Thoracic aorta (tissue), 2 donors: ENCODE results near the gene PRKAG3. TPM values are rescaled to one million over a fixed set of nuclear protein-coding genes. Genes with fewer than 3 reads are reported as not detected.
A peak's percentile ranks its signal among the peaks of the same experiment; 100 is the strongest.

Experiments
- ATAC-seq: fragments of 150-250 bp; one replicate; pipeline ENCODE4 v1.8.0; 2017; ENCODE audit warnings: low read depth; ENCODE audit not compliant: insufficient number of reproducible peaks, low FRiP score
- DNase-seq: peaks from one replicate; pipeline ENCODE4 v3.0.0-alpha.2; 2020; ENCODE audit warnings: low spot score
- H3K27ac ChIP-seq, 2 donors: fragments of 200-600 bp; sonication (generic); 1 replicate in 1 of 2; 2 replicates in 1 of 2; pipeline ENCODE4 v1.5.1; 2016; ENCODE audit warnings: mild to moderate bottlenecking in 2 of 2, moderate library complexity in 2 of 2
- H3K27me3 ChIP-seq: fragments of 200-600 bp; sonication (generic); replicated peaks from 2 replicates; pipeline ENCODE4 v1.6.0; 2016; ENCODE audit warnings: mild to moderate bottlenecking; ENCODE audit not compliant: insufficient read depth
- H3K36me3 ChIP-seq: fragments of 200-600 bp; sonication (generic); one replicate; pipeline ENCODE4 v1.5.1; 2016
- H3K4me1 ChIP-seq, 2 donors: fragments of 200-600 bp; sonication (generic); 1 replicate in 1 of 2; 2 replicates in 1 of 2; pipeline versions ENCODE4 v1.5.1 to v1.6.0; 2016; ENCODE audit warnings: low read depth in 2 of 2, mild to moderate bottlenecking in 1 of 2; ENCODE audit not compliant: control insufficient read depth in 1 of 2
- H3K4me3 ChIP-seq: fragments of 200-600 bp; sonication (generic); 2 replicates; pipeline ENCODE4 v1.5.1; 2016; ENCODE audit warnings: mild to moderate bottlenecking
- H3K9me3 ChIP-seq: fragments of 200-600 bp; sonication (generic); 2 replicates; pipeline ENCODE4 v1.5.1; 2016
- total RNA-seq, 2 donors: library from RNA; depleted of rRNA; stranded (reverse); fragments of >200 nt; gene quantifications; one replicate each; pipeline versions ENCODE4 v1.1.0 to v1.2.3, GENCODE V29; 2016
- TF ChIP-seq, protein P1 (sequence below): fragments of 200-600 bp; sonication (generic); IDR thresholded peaks from one replicate; pipeline ENCODE4 v1.5.1; 2019; ENCODE audit warnings: antibody characterized with exemption

Gene PRKAG3
- total RNA-seq, 2 donors from 2014 or later, result 0.28 TPM; not detected in 1

GRCh38 chr2:218824004-218824403 is 7.6 kb downstream of the PRKAG3 start:
- Histone ChIP-seq H3K4me3 (no peak overlapping the region), H3K36me3 (peaks cover 7% of the 10 kb centered on the region), H3K27ac (no peak overlapping the region), H3K9me3 (no peaks in the 10 kb centered on the region), H3K4me1 (no peaks in the 10 kb centered on the region), H3K27me3 (no peaks in the 10 kb centered on the region)
- DNase-seq, result no peak
- no peak for ATAC-seq
- TF ChIP-seq, protein P1, sequence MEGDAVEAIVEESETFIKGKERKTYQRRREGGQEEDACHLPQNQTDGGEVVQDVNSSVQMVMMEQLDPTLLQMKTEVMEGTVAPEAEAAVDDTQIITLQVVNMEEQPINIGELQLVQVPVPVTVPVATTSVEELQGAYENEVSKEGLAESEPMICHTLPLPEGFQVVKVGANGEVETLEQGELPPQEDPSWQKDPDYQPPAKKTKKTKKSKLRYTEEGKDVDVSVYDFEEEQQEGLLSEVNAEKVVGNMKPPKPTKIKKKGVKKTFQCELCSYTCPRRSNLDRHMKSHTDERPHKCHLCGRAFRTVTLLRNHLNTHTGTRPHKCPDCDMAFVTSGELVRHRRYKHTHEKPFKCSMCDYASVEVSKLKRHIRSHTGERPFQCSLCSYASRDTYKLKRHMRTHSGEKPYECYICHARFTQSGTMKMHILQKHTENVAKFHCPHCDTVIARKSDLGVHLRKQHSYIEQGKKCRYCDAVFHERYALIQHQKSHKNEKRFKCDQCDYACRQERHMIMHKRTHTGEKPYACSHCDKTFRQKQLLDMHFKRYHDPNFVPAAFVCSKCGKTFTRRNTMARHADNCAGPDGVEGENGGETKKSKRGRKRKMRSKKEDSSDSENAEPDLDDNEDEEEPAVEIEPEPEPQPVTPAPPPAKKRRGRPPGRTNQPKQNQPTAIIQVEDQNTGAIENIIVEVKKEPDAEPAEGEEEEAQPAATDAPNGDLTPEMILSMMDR, result no peak

GRCh38 chr2:218823196-218823855 is 8.3 kb downstream of the PRKAG3 start:
- ATAC-seq, result no peak
- no peak for DNase-seq
- no peaks in the 10 kb centered on the region for H3K4me1 ChIP-seq
- H3K4me3 ChIP-seq, result no peak overlapping the region
- TF ChIP-seq, protein P1, result no peak
- H3K27ac ChIP-seq, result no peak overlapping the region
- peaks cover 11% of the 10 kb centered on the region for H3K36me3 ChIP-seq
- no peaks in the 10 kb centered on the region for H3K27me3 ChIP-seq
- H3K9me3 ChIP-seq, result no peaks in the 10 kb centered on the region

DNA sequence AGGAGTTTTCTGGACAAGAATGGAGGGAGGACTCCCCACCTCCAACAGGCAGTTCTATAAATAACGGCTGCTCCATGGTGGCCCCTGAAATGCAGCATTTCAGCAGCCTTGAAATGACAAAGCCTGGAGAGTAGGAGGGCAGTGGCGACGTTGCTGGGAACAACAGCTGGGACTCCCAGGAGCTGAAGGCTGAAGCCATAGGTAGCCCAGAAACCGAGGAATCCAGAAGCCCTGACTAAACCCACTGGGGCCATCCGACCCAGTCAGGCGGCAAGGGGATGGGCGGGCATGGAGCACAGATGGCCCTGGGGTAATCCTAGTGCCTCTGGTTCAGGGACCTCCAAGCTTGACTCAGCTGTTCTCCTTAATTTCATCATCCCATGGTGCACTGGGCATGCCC is 9.0 kb downstream of the PRKAG3 start:
- no peak overlapping the region for H3K27ac ChIP-seq
- DNase-seq, result no peak

GRCh38 chr2:218821605-218822211 is 9.9 kb downstream of the PRKAG3 start:
- Histone ChIP-seq H3K4me3 (no peak overlapping the region), H3K36me3 (peaks cover 18% of the 10 kb centered on the region), H3K4me1 (no peaks in the 10 kb centered on the region), H3K27ac (no peak overlapping the region), H3K27me3 (no peaks in the 10 kb centered on the region), H3K9me3 (no peaks in the 10 kb centered on the region)
- ATAC-seq, result peak; percentile 34
- DNase-seq, result no peak
- TF ChIP-seq, protein P1, result no peak

More for the DNA sequence above, 9.0 kb downstream of the PRKAG3 start:
- TF ChIP-seq, protein P1, result no peak
- Histone ChIP-seq H3K27me3 (no peaks in the 10 kb centered on the region), H3K4me1 (no peaks in the 10 kb centered on the region), H3K9me3 (no peaks in the 10 kb centered on the region), H3K36me3 (peaks cover 18% of the 10 kb centered on the region), H3K4me3 (no peak overlapping the region)
- ATAC-seq, result no peak

DNA sequence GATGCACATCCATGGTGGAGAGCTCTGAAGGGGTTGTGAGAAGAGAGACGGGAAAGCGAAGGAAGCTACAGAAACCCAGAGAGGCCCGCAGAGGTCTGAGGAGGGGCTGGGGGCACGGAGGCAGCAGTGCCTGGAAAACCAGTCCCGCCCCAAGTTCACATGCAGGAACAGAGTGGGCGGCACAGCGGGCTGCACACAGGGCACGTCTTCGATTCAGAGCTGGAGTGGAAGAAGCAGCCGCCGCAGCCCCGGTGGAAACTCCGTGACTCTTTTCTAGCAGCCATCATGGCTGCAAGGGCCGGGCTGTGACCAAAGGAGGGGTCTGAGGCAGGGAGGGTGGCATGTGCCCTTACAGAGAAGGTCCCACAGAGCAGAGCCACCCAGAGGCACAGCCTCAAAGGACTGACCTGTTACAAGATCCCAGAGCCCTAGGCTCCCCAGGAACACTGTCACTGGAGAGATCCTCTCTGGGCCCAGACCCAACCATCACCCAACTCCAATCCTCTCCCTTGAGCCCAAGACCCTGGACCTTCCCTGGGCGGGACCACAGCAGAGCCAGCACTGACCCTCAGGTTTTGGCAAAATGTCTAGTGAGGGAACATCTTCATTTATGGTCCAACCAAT is 10.7 kb downstream of the PRKAG3 start:
- TF ChIP-seq, protein P1, result no peak
- no peaks in the 10 kb centered on the region for H3K27me3 ChIP-seq
- no peak for ATAC-seq
- H3K9me3 ChIP-seq, result no peaks in the 10 kb centered on the region
- no peak overlapping the region for H3K27ac ChIP-seq
- no peaks in the 10 kb centered on the region for H3K4me1 ChIP-seq
- no peak overlapping the region for H3K4me3 ChIP-seq
- DNase-seq, result no peak
- peaks cover 18% of the 10 kb centered on the region for H3K36me3 ChIP-seq
